ENCODE data around the gene IQGAP2.

Gene IQGAP2

DNA sequence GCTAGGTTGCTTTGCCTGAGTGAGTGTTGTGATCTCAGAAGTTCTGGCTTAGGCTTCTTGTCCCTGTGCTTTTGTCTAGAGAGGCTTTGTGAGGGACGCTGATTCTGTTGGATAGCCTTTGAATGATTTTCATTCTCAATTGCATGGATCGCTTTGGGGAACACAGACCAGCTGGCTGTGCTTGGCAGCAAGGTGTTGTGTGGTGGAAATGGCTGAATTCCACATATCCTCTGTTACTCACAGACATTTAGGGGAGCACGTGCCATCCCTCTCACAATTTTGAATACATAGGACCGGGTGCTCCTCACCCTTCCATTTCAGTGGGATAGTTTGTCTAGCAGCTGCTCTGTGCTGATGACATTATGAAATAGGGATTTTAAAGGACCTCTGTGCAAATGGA, 76.2 kb downstream of the IQGAP2 start:
- DNase-seq: no peak

DNA sequence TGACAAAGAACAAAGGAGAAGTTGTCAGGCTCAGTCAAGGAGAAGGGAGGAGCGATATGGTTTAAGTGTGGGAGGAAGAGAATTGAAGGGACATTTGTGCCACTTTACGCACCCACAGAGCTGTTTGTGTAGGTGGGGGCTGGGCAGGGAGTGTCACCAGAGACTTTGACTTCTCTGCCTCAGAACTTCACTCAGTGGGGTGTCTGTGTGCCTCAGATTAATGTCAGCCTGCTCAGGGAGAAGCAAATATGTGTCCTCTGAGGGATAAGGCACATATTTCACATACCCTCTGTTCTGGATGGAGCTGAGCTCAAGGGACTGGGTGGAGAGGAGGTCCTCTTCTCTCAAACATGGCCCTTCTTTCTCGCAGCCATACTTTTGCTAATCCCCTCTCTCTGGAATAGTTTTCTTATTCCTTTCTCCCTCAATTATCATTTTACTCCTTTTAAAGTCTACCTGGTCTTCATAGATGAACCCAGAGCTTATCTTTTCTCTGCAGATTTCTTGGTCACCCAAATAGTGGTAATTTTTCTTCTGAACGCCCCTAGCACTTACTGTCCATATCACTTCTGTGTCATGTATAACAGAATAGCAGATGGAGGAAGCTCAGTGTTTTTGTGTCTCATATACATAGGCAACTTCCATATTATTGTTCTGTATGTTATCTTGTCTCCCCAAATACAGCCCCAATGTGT, 77.0 kb downstream of the IQGAP2 start:
- no peak for DNase-seq

DNA sequence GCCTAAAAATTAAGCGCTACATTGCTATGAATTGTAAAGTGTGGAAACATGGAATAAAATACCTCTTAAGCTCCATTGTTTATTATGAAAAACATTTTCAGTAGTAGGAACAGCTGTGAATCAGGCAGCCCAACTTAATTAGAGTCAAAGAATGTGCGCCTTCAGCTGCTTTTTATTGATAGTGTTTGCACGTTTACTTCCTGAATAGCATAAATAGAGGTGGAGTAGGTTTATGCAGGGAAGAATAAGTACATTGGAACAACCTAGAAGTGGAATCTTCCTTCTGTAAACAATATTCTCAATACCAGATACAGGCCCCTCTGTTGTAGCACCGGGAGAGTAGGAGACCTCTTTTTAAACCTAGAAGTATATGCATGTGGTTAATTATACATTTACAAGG, 79.9 kb downstream of the IQGAP2 start:
- no peak for DNase-seq

DNA sequence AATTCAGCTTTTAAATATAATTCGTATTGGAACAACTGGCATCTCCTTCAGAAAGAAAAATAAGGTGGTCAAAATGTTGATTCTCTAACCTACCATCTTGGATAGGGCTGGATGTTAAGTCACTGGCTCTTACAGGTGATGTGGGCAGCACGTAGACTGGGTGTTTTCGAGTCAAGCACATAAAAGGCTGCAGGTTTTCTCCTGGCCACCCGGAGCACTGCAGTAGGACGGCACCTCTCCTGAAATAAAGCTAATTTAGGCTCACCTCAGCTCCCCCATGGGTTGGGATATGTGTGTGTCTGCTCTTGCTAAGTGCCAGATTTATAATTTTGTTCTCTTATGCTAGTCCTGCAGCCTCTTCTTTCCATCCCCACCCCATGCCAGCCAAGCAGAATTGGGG, 80.3 kb downstream of the IQGAP2 start:
- no peak for DNase-seq

DNA sequence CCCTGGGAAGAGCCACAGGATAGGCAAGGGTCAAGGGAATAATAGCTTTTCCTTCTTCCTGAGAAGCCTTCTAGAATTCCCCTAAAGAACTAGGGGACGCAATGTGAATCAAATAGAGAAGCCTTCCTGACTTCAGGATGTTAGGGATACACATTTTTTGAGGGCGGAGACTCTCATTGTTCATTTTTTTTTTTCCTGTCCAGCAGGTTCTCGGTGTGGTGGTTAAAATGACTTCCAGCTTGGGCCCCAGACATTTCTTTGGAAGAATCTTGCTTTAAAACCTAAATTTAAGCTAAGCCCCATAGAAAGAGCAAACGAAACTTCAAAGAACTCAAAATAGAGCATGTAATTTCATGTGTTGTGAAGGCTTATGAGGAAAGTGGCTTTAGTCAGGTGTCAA, 80.8 kb downstream of the IQGAP2 start:
- DNase-seq: no peak

DNA sequence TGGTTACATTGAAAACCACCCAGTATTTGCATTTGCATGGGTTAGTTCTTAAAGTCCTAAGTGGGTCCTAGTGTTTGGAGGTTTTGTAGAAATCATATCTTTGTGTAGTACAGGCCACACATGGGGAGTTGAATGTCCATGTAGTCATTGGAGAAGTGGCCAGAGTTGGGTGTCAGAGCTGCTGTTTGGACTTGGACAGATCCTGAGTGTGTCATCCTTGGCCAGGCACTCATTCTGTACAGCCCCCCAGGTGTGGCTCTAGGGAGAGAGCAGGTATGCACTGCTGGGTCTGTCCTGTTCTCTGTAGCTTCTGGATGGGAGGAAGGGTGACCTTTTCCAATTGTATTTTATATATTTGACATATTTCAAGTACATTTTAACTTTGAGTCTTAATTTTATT, 82.4 kb downstream of the IQGAP2 start:
- DNase-seq: no peak

DNA sequence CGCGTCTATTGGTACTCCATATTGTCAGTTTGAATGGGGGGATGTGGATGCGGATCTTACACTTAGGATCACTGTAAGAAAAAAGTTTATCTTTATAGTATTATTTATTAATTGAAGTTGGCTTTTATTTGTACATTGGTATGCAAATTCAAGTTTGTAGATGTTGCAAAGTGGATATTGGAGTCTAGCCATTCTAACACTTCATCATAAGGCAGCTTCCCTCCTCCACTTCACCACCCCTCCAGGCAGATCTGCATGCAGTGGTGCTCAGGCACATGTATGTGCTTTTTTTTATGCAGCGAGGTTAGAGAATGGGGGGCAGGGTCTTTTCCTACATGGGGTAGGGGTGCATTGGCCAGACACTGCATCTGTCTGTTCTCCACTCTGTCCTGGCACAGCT, 84.3 kb downstream of the IQGAP2 start:
- no peak for DNase-seq

DNA sequence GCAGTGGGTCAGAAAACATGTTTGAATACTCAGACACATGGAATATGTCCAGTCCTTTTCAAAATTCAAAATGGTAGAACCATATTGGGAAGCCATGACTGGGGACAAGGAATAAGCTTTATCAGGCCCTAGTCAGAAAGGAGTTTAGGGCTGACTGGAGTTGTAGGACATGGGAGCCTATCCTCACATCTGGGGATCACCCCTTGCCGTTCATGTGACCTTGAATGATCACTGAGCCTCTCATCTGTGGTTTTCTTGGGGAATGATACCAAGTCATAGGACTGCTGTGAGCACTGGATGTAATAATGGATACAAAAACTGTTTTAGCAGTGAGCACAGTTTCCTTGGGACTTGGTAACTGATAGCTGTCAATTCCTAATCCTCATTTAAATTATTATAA, 84.7 kb downstream of the IQGAP2 start:
- DNase-seq: no peak

DNA sequence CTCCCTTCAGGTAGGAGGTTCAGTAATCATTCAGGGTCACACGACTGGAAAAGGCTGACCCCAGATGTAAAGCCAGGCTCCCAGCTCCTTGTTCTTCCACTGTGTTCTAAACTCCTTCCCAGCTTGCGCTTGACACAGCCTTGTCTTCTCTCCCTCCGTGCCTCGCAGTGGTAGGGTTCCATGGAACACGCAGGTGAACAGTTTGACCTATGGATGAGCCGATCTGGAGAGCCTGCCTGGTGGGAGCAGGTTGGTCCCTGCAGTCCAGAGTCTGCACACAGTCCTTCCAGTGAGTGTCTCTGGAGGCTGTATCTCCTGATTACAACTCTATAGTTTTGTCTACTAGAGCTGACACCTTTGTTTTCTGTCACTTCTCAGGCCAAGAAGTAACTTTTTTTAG, 85.9 kb downstream of the IQGAP2 start:
- DNase-seq: no peak

DNA sequence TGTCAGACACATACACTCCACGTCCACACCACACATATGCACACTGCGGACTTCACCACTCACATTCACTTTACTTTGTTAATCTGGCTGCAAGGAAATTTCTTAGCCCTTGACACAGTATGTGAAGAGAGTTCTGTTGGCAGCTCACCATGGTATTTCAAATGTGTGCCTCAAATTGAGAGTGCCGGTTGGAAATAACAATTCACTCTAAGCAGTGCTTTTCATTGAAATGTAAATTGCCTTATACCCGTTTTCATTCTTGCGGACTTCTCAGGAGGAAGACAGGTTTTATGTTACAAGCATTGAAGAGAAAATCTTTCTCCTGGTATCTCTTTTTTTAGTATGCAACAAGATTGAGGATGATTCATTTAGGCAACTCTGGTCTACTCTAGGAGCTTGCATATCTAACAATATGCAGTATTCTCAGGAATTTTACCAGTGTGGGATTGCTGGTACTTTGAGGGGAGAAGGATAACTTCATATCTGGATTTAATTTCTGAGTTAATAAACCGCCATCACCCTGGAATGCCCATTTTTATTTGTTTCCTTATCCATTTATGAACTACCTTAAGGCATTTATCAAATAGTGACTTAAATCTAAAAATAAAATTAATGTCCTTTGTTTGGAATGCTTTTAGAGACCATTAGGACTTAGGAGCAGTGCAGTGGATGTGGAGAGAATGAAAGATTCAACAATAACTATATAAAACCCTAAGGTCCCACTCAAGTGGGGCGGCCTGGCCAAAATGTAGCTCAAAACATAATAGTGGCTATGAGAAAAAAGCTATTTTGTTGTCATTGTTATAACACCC, 87.0 kb downstream of the IQGAP2 start:
- no peak for DNase-seq

DNA sequence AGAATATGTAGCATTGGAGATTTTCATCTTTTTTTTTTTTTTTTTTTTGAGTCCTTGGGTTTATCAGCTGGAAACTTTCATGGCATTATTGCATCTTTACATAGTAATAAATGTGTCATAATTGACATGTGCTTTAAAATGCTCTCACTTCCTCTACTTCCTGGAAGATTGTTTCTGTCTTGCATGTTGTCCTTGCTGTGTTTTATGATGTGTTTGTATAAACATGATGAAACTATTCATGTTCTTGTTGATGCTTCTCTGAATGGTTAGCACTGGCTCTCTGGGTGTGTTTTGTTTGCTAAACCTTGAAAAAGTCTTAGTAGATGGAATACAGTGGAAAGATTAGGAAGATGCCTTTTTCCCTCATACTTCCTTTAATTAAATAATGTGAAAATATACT, 87.9 kb downstream of the IQGAP2 start:
- DNase-seq: no peak

DNA sequence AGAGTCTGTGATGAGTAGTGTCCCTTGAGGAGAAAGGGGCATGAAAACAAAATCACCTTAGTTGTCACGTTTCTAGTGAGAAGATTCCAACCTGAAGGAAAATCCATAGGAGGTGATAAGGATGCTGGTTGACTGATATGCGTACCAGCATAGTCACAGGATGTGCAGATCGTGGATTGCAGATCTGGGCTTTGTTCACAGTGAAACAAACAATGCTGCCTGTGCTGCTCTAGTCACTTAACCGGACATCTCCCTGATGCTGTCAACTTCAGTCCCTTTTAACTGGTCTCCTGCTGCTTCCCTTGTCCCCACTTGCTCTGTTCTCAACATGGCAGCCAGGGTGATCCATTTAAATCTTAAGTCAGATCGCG, 89.7 kb downstream of the IQGAP2 start:
- DNase-seq: no peak

DNA sequence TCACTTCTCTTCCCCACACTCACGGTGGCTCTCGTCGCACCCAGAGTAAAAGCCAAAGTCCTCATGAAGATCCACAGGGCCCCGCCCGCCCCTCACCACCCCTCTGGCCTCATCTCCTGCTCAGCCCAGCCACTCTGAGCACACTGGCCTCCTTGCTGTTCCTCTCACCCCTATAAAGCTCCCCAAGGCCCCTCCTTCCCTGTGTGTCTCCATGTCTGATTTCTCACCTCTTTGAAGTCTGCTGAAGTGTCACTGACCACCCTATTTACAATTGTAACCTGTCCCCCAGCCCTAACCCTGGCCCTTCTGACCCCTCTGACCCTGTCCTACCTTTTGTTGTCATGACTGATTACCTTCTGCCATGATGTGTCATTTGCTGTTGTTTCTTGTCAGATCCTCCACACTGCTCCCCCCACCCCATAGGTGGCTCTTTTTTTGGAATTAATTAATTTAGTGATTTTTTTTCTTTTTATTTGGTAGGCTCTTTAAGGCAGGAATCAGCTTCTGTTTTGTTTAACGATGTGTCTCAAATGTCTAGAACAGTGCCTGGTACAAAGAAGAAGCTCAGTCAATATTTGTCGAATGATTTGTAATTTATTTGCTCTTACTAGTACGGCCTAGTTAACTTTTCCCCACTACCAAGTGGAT, 90.2 kb downstream of the IQGAP2 start:
- no peak for DNase-seq

DNA sequence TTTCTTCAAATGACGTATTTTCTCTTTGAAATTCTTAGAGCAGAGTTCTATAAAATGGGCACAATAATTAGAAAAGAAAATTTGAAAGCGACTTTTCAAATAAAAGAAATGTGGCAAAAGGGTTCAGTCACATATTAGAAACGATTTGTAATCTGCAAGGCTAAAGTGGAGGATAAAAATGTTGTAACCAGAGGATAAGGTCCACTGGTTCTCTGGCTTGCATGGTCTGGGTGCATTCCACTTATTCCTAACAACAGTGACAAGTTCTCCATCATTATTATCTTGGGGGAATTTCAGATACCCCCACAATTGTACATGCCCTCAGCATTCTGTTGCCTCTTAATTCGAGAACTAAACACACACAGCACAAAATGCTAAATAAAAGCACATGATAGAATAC, 91.1 kb downstream of the IQGAP2 start:
- no peak for DNase-seq

DNA sequence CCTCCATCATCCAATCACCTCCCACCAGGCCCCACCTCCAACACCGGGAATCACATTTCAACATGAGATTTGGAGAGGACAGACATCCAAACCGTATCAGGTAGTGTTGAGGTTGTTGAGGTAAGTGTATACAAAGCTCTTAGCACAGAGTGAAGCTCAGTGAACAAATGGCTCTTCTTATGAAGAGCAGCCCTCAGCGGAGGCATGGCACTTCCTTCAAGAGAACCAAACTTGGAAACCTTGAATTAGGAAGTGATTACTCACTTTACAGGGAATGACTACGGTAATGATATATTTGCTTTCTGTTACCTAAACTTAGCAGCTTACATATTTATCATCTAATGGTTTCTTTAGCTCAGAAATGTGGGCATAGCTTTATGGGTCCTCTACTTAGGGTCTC, 92.8 kb downstream of the IQGAP2 start:
- no peak for DNase-seq

DNA sequence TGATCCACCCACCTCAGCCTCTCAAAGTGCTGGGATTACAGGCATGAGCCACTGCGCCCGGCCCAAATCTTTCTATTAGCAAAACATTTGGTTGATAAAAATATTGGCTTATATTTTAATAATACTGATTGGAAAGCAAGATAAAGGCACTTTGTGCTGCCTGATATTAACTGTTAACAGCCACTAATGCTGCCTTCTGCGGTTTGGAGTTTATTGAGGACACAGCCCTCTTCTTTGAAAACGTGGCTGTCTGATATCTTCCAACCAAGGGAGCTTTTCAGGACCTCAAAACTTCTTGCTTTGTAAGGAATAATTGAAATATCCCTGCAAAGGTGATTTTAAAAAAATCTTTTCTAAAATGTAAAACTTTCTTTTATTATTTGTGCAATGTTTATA, 94.0 kb downstream of the IQGAP2 start:
- no peak for DNase-seq

DNA sequence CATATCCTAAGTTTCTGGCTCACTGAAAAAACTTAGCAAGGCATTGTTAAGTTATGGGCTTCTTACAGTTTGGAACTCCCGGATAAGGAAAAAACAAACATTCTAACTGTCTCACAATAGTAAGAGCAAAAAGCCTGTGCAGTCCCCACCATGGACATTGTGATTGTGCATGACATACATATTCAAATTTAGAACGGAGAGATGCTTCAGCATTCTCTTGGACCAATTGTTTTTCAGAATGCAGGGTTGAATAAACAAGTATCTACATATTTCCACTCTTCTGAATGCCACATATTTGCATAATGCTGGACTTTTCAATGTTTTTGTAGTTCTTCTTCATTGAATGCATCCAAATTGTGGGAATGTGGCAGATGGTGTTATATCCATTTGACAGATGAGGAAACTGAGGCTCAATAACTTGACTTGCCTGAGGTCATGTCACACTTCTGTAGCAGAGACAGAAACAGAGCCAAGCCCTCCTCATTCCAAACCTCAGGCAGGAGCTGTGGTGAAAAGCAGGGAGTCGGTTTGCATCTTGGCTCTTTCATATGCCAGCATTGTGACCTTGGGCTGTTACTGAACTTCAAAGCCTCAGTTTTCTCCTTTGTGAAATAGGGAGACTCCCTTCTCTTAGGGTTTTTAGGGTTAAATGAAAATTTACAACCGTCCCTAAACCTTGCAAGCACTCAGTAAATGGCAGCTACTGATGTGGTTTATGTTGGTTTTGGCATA, 95.1 kb downstream of the IQGAP2 start:
- no peak for DNase-seq

DNA sequence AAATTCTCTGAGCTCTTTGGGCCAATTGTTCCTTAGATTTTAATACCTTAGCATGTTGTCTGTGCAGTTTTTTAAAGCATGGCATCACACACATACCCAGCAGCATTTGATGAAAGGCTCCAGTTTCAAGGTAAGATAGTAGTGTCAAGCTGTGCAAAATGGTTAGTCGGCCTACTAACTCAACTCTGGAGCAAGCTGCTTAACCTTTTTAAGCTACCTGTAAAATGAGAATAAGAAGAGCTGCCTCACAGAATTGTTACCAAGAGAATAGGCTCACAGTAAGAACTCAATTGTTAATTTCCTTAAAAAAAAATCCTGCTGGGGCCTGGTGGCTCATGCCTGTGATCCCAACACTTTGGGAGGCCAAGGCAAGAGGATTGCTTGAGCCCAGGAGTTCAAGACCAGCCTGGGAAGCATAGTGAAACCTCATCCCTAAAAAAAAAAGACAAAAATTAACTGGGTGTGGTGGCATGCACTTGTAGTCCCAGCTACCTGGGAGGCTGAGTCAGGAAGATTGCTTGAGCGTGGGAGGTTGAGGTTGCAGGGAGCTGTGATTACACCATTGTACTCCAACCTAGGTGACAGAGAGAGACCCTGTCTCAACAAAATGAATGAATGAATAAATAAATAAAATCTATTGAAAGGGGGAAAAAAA, 96.5 kb downstream of the IQGAP2 start:
- no peak for DNase-seq

DNA sequence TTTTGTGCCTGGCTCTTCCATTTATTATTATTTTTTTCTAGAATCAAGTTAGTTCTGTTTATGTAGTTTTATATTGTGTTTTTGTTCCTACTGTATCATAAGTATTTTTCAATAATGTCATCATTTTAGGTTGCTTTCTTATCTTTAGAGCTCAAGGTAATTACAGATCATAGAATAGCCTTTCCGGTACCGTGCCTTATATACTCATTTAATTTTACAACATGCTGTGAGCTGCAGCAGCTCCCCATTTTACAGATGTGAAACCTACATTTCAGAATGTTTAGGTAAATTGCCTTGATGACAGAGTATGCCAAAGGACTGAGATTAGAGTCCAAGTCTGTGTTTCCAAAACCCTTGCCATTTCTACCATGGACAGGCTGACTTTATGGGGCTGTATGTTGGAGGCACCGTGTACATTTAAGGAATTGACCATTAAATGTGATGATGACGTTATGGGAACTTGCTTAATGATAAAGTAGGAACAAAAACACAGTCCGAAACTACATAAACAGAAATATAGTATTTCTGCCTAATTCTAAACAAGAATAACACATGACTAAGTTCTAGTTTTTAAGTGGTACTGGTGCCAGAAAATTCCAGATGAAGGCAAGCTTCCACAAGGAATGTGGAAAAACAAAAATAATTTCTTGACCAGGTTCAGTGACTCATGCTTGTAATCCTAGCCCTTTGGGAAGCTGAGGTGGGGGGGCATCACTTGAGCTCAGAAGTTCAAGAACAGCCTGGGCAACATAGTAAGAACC, 97.7 kb downstream of the IQGAP2 start:
- DNase-seq: no peak

DNA sequence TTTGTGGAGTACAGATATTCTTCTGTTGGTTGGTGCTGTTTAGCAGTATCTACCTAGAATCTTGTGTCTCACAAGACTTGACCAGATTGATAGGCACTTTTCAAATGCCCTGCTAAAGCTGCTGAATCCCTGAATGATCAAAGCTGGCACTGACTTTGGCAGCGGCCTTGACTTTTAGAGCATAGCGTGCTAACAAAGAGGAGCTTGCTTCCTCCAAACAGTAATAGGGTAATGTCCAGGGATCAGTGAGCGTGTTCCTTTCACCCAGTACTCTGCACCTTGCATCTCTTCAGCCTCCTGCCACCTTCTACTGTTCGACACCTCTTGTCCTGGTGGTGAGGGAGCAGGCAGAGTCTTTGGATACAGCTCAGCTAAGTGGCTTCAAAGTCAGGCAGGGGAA, 100.8 kb downstream of the IQGAP2 start:
- DNase-seq: no peak

DNA sequence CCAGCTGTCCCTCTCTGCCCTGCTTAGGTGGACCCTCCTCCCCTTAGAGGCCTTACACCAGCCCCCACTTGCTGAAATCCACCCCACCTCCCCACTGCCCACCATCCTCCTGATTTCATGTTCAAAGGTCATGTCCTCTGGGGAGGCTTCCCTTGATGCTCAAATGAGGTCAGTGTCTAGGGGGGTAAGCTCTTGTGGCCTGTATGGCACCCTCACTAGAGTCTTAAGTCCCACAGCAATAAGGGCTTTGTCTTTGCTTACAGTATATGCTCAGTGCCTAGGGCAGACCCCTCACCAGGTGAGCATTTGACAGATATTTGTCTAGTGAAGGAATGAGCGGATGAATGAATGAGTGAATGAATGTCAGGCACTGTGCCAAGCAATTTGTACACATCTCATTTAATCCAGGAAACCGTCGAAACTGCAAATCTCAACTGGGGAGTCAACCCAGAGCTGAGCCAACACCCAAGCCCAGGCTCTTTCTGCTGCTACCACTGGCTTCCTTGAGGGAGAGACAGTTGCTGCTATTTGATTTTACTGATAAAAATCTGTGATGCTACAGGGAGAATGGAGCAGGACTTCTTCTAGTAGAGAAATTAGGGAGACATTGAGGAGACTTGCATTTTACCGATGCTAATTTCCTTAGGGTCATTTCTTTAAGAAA, 101.9 kb downstream of the IQGAP2 start:
- DNase-seq: no peak

DNA sequence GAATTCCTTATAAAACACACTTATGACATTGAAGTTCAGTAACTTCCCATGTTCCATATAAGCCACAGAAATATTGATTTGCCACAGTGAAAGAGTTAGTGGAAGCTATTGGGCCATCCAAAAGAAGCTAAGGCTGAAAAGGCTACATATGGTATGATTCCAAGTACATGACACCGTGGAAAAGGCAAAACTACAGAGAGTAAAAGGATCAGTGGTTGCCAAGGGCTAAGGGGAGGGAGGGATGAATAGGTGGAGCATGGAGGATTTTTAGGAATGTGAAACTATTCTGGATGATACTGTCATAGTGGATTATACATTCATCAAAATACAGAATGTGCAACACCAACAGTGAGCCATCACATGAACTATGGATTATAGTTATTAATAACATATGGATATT, 110.4 kb downstream of the IQGAP2 start:
- no peak for DNase-seq
